Activated T-cell treated with anti-CD3 and anti-CD28 coated beads for 48 hours (primary cell): Measurements from ENCODE around the gene UBQLN4.
"Not testable (repeated sequence)": the region's sequence is repeated elsewhere in the genome, so short reads cannot be mapped to it uniquely, and the experiment has no call there.

ENCODE experiments used
- DNase-seq: peaks from one replicate; pipeline ENCODE4 v3.0.0-alpha.2; 2020; ENCODE audit warnings: low read depth

Gene UBQLN4

GRCh38 chr1:156081180-156081916 is 27.8 kb upstream of the UBQLN4 start:
- no peak for DNase-seq

GRCh38 chr1:156080863-156081179 is 27.2 kb upstream of the UBQLN4 start:
- no peak for DNase-seq

- DNase-seq = no peak
Observed at GRCh38 chr1:156080241-156080862, 26.8 kb upstream of the UBQLN4 start.

GRCh38 chr1:156079762-156080161 is 26.2 kb upstream of the UBQLN4 start:
- no peak for DNase-seq

- no peak for DNase-seq
Observed at GRCh38 chr1:156078728-156079127, 25.1 kb upstream of the UBQLN4 start.

- no peak for DNase-seq
Observed at GRCh38 chr1:156077430-156077760, 23.8 kb upstream of the UBQLN4 start.

- DNase-seq = no peak
Observed at GRCh38 chr1:156076609-156077429, 23.2 kb upstream of the UBQLN4 start.

- no peak for DNase-seq
Observed at GRCh38 chr1:156075775-156076204, 22.2 kb upstream of the UBQLN4 start.

GRCh38 chr1:156075162-156075561 is 21.6 kb upstream of the UBQLN4 start:
- no peak for DNase-seq

- DNase-seq = no peak
Observed at GRCh38 chr1:156074661-156075060, 21.1 kb upstream of the UBQLN4 start.

- DNase-seq = no peak
Observed at GRCh38 chr1:156073740-156074139, 20.1 kb upstream of the UBQLN4 start.

GRCh38 chr1:156073110-156073687 is 19.6 kb upstream of the UBQLN4 start:
- DNase-seq = no peak

GRCh38 chr1:156072251-156072650 is 18.7 kb upstream of the UBQLN4 start:
- DNase-seq = no peak

- DNase-seq = not testable (repeated sequence)
Observed at GRCh38 chr1:156071332-156071816, 17.8 kb upstream of the UBQLN4 start.

- no peak for DNase-seq
Observed at GRCh38 chr1:156070548-156070947, 16.9 kb upstream of the UBQLN4 start.

GRCh38 chr1:156069490-156070455 is 16.2 kb upstream of the UBQLN4 start:
- no peak for DNase-seq

- DNase-seq = no peak
Observed at GRCh38 chr1:156067262-156067661, 13.7 kb upstream of the UBQLN4 start.

GRCh38 chr1:156065871-156066270 is 12.3 kb upstream of the UBQLN4 start:
- no peak for DNase-seq

- DNase-seq = no peak
Observed at GRCh38 chr1:156065212-156065611, 11.6 kb upstream of the UBQLN4 start.

GRCh38 chr1:156064615-156065014 is 11.0 kb upstream of the UBQLN4 start:
- no peak for DNase-seq

GRCh38 chr1:156063997-156064285 is 10.3 kb upstream of the UBQLN4 start:
- DNase-seq = no peak

- DNase-seq = no peak
Observed at GRCh38 chr1:156062189-156062588, 8.6 kb upstream of the UBQLN4 start.
